Vagina (tissue), 2 donors: Measurements from ENCODE around the gene GPR156.

ENCODE experiments used
- POLR2A ChIP-seq, 2 donors: fragments of 450-650 bp; IDR thresholded peaks; one replicate each; pipeline ENCODE4 v1.6.1; 2017; ENCODE audit warnings: antibody characterized with exemption in 2 of 2, mild to moderate bottlenecking in 2 of 2, moderate library complexity in 2 of 2
- TF ChIP-seq, protein P1 (sequence below), 3 experiments: fragments of 450-650 bp in 2 of 3; fragments of 200-600 bp in 1 of 3; sonication (generic) in 1 of 3; IDR thresholded peaks; one replicate each; pipeline ENCODE4 v1.5.1; 2017 to 2019; ENCODE audit warnings: antibody characterized with exemption in 3 of 3, mild to moderate bottlenecking in 2 of 3, moderate library complexity in 2 of 3

DNA sequence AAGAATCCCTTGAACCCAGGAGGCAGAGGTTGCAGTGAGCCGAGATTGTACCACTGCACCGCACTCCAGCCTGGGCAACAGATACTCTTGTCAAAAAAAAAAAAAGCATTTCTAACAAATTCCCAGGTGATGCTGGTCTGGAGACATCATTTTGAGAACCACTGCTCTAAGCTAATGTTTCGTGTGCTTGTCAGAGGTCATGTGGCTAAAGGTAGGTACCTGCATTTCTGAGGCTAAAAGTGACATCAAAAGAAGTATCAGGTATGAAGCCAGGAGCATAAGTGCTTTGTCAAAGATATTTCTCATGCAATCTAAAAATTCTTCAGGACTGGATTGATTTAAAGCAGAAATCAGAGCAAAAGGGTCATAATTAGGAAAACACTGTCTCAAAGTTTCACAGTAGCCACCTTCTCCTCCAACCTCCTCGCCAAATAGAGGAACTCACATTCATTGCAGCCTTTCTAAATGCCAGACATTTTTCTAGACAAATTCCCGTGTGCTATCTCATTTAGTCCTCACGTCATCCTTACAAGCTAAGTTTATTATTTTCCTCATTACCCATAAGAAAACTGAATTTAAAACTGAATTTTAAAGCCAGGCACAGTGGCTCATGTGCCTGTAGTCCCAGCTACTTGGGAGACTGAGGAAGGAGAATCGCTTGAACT is 165.0 kb downstream of the GPR156 start:
- TF ChIP-seq POLR2A (IDR thresholded peaks at IDR 0.05) = no peak
- TF ChIP-seq, protein P1, sequence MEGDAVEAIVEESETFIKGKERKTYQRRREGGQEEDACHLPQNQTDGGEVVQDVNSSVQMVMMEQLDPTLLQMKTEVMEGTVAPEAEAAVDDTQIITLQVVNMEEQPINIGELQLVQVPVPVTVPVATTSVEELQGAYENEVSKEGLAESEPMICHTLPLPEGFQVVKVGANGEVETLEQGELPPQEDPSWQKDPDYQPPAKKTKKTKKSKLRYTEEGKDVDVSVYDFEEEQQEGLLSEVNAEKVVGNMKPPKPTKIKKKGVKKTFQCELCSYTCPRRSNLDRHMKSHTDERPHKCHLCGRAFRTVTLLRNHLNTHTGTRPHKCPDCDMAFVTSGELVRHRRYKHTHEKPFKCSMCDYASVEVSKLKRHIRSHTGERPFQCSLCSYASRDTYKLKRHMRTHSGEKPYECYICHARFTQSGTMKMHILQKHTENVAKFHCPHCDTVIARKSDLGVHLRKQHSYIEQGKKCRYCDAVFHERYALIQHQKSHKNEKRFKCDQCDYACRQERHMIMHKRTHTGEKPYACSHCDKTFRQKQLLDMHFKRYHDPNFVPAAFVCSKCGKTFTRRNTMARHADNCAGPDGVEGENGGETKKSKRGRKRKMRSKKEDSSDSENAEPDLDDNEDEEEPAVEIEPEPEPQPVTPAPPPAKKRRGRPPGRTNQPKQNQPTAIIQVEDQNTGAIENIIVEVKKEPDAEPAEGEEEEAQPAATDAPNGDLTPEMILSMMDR (IDR thresholded peaks at IDR 0.05) = no peak
